Erythroblast (primary cell): ENCODE data around the gene FBXL17.

Experiments
- GATA1 ChIP-seq: IDR thresholded peaks from 2 replicates; pipeline ENCODE4 v1.6.1; 2011; ENCODE audit warnings: low read depth, mild to moderate bottlenecking, control low read depth, low read length, moderate library complexity
- POLR2A ChIP-seq: IDR thresholded peaks from 2 replicates; pipeline ENCODE4 v1.6.1; 2011; ENCODE audit warnings: mild to moderate bottlenecking, low read length

- no peak for TF ChIP-seq POLR2A
- TF ChIP-seq GATA1: no peak
Measured at GRCh38 chr5:108326982-108327381, 54.9 kb downstream of the FBXL17 start.
